Right renal pelvis (tissue), 4 donors: Measurements from ENCODE around the gene EXOC6B. TPM values are rescaled to one million over a fixed set of nuclear protein-coding genes. Genes with fewer than 3 reads are reported as not detected.
A peak's percentile ranks its signal among the peaks of the same experiment; 100 is the strongest.

Experiments used
- DNase-seq, 4 donors: peaks; one replicate each; pipeline ENCODE4 v3.0.0-alpha.2; 2013; ENCODE audit warnings: low read depth in 4 of 4, low spot score in 3 of 4, missing footprints in 1 of 4
- polyA plus RNA-seq, 4 donors: library from polyadenylated mRNA; unstranded; fragments of 120-200 nt; gene quantifications; one replicate each; pipeline ENCODE4 v1.2.1, GENCODE V29; 2013; ENCODE audit not compliant: insufficient read length in 4 of 4

The EXOC6B gene
- polyA plus RNA-seq, 4 donors: 20.8 to 25.5 (median 23.7) TPM

DNA sequence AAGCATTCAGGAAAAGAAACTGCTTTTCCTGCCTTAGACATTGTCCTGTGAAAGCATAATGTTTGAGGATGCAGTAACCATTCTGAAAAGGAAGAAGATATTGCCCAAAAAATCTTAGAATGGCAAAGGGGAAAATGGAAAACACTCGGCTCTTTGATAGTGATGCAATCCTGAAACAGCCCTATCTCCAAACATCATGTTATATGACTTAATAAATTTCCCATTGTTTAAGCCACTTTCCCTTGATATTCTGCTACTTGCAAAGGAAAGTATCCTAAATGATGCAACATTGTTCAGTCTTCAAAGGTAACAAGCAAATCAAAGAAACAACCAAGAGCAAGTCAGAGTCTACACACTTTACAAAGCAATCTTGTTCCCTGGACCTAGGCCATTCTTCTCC is 78.5 kb downstream of the EXOC6B start:
- no peak for DNase-seq

DNA sequence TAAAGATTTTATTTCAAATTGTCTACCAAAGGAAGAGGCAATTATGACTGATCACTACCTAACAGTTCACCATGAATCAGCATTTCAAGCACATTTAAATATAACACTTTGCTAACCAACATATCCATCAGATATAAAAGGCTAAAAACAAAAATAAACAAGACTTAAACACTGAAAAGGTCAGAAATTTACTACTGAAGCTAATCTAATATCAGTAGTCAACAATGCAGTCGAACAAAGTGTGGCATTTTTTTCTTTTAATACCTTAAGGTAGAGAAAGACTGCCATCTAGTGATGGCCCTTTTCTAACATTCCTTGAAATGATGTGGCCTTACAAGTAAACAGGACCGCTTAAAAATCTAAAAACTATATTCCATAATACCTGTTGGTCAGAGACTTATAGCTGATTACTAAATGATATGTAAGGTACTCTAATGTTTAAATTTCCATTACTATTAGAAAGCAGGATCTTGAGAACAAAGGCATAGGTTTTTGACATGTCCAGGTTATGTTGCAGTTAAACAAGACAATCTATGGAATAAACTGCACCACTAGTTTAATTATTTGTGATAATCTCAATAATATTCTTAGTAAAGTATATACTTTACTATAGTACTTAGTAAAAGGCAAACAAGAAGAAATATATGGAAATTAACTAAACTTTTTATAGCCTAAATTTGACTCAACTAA is 80.0 kb downstream of the EXOC6B start:
- peak; percentile 49 to 59 (median 56) for DNase-seq

DNA sequence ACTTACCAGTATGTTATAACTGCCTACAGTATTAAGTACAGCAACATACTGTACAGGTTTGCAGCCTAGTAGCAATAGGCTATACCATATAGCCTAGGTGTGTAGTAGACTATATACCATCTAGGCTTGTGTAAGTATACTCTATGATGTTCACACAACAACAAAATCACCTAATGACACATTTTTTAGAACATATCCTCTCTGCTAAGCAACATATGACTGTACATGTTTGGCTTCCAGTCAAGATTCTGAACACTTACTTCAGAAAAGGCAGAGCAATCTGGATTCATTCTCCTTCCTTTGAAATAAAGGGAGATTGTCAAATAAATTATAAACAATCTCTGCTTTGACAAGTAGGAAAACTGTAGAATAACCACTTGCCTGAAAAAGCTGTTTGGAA is 81.8 kb downstream of the EXOC6B start:
- no peak for DNase-seq

DNA sequence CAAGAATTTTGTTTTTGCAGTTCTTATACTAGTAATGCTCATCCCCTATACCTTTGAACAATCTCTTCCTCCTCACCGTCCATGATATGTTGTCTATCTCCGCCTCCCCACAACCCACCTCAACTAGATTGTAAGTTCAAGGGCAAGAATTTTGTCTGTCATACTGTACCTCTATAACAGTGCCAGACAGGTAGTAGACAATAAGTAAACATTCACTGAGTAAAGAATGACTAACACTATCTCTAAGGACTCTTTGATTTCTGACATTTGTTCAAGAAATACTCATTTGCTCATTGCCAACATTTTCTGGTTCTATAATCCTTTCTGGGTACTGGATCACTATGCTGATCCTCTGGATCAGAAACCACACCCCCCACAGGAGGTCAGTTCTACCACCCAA is 82.4 kb downstream of the EXOC6B start:
- no peak for DNase-seq

DNA sequence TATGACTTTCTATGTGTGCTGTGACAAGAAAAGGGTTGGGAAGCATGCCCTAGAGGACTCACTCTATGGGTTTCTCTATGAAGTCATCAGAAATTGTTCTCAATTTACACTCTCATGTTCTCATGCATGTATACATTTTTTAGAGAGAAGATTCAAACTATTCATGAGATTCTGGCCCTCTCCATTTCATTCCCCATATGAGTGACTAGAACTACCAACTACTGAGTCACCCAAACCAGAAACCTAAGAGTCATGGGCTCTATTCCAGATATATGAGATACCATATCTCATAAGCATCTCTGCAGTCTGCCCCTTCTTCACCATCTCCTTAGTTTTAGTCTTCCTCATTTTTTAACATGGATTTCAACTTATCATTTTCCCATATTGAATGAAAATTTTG is 87.7 kb downstream of the EXOC6B start:
- no peak for DNase-seq

DNA sequence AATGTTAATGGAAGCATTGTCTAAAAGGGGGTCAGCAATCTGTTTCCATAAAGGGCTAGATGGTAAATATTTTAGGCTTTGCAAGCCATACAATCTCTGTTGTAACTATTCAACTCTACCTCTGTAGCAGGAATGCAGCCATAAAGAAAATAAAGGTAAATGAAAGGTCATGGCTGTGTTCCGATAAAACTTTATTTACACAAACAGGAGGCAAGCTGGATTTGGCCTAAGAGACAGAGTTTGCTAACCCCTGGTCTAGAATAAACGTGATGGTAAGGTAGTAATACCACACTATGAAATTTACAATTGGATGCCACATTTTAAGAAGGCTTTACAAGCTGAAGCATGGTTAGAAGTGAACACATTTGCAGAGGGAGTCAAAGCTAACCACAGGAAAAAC is 91.4 kb downstream of the EXOC6B start:
- DNase-seq: no peak

DNA sequence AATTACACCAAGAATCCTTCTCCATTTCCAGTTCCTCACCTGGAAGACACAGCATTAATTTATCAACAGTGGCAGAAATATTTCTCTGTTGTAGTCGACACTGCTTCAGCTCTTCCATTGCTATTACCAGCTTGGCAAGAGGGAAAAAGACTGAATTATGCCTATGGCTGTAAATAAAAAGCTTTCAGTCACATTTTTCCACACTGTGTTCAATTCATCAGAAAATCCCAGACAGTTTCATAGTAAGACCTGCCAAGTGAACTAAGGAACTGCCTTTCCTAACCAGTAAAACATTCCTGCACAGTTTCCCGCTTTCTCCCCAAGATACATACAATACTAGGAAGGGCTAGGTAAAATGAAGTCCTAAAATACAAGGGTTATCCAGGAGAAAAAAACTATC is 94.7 kb downstream of the EXOC6B start:
- DNase-seq: peak in 1 of 4 donors; percentile 8

DNA sequence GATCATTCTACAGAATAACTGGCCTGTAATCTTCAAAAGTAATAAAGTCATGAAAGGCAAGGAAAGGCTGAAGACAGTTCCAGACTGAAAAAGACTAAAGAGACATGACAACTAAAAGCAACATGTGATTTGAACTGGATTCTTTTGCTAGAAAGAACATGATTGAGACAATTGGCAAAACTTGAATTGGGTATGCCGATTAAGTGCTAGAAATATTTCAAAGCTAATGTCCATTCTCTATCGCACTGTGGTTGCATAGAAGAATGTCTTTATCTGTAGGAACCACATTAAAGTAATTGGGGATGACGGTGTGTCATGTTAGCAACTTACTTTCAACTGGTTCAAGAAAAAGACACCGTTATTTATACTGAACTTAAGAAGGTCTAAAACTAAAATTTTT is 98.5 kb downstream of the EXOC6B start:
- no peak for DNase-seq

DNA sequence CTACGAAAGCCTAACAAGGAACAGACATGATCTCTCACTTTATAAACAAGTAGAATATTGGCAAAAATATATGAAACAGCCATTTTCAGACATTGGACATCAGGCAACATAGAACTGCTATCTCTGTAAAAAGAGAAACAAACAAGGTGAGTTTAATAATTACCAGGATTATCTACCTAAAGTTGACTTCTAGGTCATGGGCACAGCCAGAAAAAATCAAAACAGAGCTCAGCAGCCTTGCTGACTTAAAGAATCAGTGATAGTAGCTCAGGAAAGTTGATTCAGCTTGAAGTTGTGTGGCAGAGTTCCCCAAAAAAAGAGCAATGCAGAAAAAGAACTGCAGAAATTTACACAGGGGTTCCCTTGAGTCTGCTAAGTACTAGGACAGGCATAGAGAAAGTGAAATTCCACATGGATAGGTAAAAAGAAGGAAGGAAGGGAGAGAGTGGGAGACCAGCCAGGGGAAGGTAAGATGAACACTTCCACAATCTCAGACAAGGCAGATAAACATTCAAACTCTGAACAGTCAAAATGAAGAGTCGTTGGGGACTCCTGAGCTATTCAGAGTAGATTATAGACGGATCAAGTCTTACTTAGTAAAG is 102.0 kb downstream of the EXOC6B start:
- DNase-seq: no peak

DNA sequence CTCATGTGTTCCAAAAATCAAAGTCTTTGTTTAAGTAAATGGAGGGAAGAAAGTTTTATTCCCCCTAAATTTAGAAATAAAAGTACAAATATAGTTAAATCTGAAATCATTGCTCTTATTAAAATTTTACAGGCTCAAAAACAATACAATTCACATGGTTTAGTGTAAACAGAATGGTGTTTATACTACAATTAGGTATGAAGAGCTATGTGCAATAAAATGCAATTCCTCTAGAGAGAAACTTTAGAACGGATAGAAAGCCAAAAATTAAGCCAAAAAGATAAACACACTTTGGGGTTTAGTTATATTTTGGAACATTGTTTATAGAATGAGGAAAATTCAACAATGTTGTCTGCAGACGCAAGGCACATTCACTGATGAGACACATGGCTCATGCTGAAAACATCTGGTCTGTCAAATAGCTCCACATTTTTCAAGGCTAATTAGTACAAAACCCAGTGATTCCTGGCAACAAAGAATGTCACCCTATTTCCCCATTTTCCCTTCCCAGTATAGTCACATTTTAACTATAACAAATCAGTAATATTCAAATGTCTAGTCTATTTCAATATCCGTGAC is 103.3 kb downstream of the EXOC6B start:
- DNase-seq: no peak

DNA sequence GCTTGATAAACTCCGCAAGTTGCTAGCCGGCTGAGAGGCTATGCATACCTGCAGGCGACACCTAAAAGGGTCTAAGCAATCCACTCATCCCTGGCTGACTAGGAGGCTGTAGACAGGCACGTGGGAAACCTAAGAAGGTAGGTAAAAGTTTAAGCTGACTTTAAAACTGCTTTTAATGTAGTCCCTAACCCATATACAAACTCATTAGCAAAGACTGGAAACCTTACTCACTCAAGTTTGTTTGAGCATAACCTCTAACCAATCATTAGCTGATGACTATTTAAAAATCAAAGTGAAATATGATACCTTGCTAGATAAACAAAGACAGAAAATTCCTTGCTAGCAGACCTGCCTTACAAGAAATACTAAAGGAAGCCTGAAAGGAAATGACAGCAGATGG is 106.4 kb downstream of the EXOC6B start:
- peak in 1 of 4 donors; percentile 33 for DNase-seq

DNA sequence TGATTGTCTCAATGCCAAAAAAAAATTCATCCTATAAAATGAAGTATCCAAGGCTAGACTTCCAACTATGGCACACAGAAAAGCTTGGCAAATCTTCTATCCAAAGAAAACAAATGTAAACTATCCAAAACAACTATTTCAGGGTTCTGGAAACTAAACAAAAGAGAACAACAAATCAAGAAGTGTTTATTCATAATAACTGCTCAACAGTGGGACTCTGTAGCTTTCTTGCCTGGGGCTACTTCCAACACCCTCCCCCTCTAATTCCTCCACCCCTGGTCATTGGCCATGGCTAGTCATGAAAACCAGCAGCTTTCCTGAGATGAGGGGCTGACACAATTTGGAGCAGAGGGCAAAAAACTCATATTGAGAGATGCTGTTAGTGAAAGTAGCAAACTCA is 107.0 kb downstream of the EXOC6B start:
- no peak for DNase-seq

DNA sequence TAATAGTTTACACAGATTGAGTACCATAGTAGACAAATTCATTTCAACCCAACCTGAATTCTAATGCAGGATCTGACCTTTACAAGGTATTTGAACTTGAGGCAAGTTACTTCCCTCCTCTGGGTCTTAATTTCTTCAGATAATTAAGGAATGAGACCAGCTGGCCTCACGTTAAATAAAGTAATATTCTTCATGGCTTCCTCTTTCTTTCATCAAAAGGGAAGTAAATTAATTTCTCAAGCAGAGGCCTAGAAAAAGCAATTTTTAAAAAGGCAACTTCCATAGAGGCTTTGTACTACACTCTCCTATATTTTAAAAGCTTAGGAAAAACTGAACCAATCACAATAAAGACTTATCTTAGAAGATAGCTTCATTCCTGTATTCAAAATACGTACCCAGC is 109.2 kb downstream of the EXOC6B start:
- DNase-seq: no peak

DNA sequence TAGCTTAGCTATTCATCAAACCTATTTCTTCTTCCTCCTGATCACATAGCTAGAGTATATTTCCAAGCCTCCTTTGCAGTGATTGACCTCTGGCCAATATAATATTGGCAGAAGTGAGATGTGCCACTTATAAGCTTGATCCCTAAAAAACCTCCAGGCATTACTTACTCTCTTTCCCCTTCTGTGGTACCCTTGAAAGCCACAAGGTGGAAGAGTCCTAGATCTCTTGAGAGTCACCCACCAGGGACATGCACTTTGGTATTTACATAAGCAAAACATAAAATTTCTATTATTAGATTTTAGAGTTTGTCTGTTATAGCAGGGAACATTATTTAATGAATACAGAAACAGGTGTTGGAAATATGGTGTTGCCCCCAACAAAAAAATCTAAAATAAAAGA is 112.0 kb downstream of the EXOC6B start:
- DNase-seq: no peak

DNA sequence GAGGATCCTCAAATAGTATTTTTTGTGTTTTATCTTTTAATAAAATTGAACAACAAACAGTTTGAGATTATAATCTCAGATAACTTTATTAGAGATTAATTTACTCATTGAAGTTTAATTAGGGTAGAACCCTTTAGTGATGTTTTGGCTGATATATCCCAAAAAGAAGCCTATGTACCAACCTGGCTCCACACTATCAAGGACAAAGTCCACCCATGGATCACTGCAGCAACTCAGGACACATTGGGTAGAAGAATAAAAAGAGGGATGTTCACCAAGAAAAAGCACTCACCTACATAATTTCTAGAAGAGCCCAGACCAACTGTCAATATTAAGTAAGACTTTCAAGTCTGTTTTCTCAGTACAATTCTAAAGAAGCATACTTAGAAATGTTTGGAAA is 112.9 kb downstream of the EXOC6B start:
- no peak for DNase-seq

DNA sequence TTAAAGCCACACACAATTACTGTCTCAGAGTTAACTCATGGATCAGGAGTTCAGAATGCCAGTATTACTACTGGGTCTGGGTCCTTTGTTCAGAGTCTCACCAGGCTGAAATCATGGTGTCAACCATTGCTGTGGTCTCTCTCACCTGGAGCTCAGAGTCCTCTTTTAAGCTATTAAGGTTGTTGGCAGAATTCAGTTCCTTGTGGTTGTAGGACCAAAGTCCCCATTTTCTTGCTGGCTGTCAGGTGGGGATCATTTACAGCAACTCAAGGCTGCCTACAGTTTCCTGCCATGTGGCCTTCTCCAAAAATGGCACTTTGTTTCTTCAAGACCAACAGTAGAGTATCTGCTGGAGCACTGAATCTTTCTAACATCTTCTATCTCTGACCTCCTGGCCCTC is 113.5 kb downstream of the EXOC6B start:
- DNase-seq: no peak

DNA sequence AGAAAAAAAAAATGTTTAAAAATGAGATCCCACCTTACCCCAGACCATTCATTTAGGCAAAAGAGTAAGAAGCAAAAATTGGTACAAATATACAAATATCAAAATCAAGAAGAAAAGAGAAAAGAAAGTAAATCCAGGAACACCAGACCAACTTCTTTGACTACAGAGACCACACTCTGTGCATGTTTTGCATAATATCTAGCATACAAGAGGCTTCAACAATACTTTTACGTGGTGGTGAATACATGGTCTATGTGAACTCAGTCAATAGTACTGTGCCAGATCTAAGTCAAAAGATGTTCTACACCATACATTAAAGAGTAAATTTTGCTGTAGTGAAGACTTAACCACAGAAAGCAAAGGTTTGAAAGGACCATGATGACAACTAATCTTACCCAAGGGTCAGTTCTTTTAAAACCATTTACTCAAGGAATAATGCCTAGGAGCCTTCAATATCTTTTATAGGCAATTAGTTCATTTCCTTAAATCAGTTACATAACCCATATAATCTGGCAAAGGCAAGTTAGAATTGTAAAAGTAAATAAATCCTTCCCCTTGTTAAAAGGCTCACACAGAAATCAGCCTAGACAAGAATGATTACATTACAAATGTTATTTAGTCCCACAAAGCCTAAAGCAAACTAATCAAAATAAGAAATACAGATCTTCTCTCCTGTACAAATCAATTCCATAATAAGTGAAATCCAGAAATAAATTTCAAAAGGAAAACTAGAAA is 115.2 kb downstream of the EXOC6B start:
- no peak for DNase-seq

DNA sequence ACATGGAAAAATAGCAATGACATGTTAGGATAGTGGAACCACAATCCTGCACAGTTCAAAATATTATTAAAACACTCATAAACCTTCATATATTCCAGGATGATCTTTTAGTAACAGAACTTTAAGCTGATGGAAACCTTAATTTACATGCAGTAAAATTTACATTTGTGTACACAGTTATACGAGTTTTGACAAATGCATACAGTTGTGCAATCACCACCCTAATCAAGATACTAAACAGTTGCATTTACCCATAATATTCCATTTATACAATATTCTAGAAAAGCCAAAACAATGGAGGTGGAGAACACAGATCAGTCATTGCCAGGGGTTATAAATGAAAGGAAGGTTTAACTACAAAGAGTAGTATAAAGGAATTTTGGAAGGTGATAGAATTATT is 117.6 kb downstream of the EXOC6B start:
- DNase-seq: no peak

DNA sequence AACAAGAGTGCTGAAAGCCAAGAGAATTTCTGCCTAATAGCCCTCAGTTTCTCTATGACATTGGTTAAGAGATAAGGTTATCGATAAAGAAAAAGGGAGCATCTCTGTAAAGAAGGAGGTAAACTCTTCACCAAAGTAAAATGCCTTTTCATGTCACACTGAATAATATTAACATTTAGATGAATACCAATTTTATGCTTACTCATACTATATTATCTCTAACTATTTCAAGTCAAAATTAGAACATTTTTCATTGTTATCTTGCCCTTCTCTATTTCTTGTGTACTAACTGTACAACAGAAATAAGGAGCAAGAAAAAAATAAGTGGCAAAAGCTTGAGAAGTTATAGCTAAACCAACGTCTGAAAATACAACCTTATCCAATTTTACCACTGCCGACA is 127.5 kb downstream of the EXOC6B start:
- no peak for DNase-seq

DNA sequence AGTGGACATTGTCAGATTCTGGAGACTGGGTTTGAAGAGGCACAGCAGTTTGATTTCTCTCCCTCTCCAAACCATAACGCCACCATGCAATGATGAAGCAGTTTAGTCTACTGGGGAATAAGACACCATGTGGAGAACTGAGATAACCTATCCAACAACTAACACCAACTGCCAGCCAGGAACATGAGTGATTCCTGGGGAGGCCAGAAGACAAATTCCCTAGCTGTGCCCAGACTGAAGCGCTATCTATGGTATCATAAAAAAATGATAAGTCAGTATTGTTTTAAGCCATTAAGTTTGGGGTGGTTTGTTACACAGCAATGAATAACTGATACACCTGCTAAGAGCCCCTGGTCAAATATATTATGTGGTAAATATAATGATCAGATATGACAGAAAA is 129.3 kb downstream of the EXOC6B start:
- DNase-seq: no peak

DNA sequence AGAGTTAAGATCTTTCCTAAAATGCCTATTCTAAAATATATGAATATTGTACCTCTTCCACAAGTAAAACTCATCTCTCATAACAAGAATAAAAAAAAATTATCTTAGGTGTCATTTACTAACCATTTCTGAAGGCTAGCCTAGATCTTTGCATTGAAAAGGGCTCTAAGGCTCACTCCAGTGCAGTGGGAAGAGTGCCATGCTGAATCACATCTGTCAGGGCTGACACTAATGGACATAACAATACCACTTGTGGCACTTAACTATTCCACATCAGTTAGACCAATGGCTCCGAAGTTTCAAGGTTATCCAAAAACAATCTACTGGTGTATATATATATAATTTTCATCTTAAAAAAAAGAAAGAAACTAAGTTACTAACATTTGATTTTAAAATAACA is 130.2 kb downstream of the EXOC6B start:
- DNase-seq: no peak
